GM12891 (cell line): Measurements from ENCODE around the gene MRPL20.

Experiments
- DNase-seq: peaks from one replicate; pipeline ENCODE4 v3.0.0; 2011; ENCODE audit warnings: low spot score; ENCODE audit not compliant: insufficient read length
- FAIRE-seq: peaks from 2 replicates; lab custom pipeline; 2011; peaks lifted over from hg19 to GRCh38; lab: Jason Lieb, UNC
- PAX5 ChIP-seq: IDR thresholded peaks from 2 replicates; pipeline ENCODE4 v1.6.1; 2011; ENCODE audit warnings: low read length, moderate library complexity, mild to moderate bottlenecking; ENCODE audit not compliant: insufficient read depth, severe bottlenecking
- POLR2A ChIP-seq: IDR thresholded peaks from 2 replicates; pipeline ENCODE4 v1.6.1; 2011; ENCODE audit warnings: low read depth, low read length, control low read depth
- POLR2AphosphoS5 ChIP-seq: IDR thresholded peaks from 2 replicates; pipeline ENCODE4 v1.6.1; 2011; ENCODE audit warnings: low read depth, low read length, control low read depth
- POU2F2 ChIP-seq: IDR thresholded peaks from 2 replicates; pipeline ENCODE4 v1.6.1; 2011; ENCODE audit warnings: low read depth, mild to moderate bottlenecking, control low read depth, low read length, moderate library complexity
- SPI1 ChIP-seq: IDR thresholded peaks from 2 replicates; pipeline ENCODE4 v1.6.1; 2011; ENCODE audit warnings: low read depth, low read length, control low read depth
- TAF1 ChIP-seq: IDR thresholded peaks from 2 replicates; pipeline ENCODE4 v1.6.1; 2011; ENCODE audit warnings: low read depth, low read length, control low read depth

Gene MRPL20

GRCh38 chr1:1442069-1442770 is 35.1 kb upstream of the MRPL20 start:
- TF ChIP-seq SPI1 (no peak), TAF1 (no peak), POLR2AphosphoS5 (no peak), POU2F2 (no peak), PAX5 (no peak), POLR2A (no peak)
- no peak for FAIRE-seq
- DNase-seq, result no peak

DNA sequence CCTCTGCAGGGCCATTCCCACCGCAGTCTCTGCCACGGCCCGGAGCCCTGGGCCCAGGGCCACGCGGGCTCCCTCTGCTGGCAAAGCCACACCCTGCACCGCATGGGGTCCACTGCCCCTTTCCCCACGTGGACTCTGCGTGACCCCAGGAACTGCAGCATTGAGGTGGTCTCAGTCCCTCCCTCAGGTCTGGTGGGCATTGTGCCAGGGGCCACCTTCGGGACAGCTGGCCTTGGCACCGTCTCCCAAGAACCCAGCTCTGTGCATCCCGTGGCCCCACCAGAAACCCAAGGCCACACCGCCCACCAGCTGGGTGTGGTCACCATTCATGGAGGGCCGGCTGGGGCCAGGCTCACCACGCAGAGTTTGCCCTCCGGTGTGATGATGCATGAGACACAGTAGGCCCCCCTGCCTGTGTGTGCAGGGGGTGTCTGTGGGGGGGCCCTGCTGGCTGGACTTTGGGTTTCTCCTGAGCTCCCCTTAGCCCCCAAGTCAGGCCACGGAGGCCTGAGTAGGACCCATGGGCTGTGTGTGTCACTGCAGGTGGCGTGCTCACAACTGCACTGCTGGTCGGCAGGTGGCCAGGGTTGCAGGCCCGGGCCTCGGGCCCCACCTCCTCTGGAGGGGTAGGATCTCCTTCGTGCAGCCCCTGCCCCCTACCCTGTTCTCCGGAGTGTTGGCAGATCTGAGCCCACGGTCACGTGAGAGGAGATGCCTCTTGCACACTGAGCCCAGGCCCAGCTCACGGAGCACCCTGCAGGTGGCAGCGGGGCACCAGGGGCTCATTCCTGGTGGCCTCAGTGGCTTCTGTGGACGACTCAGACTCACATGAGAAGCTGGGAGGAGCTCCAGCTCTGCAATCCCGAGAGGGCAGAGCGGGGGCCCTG is 34.2 kb upstream of the MRPL20 start:
- TF ChIP-seq TAF1 (no peak), POLR2AphosphoS5 (no peak), PAX5 (no peak), POLR2A (no peak), SPI1 (no peak), POU2F2 (no peak)
- FAIRE-seq (peak; percentile 82), DNase-seq (peak; percentile 97)

DNA sequence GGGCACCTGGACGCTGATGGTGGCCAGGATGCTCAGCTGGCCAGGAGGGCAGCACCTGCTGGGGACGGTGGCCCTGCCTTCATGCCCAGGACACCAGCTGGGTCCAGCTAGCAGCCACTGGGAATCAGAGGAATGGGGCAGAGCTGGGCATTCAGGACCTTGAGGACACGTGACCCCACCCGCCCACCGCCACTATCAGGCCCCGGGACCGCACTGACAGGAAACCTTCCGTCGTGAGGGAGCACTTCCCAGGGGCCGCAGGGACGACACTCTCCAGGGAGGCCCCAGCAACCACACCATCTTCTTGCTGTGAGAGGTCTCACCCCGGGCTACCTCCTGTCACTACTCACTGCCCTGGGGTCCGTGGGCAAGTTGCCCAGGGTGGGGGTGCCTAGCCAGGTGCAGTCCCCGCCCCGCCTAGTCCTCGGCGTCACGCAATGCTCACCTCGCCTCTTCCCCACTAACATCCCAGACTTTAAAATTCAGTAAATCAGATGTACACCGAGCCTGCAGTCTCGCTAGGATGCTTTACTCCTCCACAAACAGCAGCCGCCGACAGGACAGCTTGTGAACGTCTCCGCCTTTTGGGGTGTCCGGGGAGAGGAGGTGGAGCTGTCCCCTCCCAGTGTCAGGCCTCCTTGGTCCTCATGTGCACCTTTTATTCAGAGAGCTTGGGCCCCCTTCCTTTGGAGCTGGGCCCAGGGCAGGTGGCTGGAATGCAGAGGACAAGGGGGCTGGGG is 33.3 kb upstream of the MRPL20 start:
- no peak for DNase-seq
- TF ChIP-seq POLR2A, result no peak
- no peak for TF ChIP-seq SPI1
- no peak for TF ChIP-seq TAF1
- no peak for TF ChIP-seq POU2F2
- TF ChIP-seq PAX5, result no peak
- no peak for TF ChIP-seq POLR2AphosphoS5
- no peak for FAIRE-seq

- FAIRE-seq (no peak), DNase-seq (no peak)
- TF ChIP-seq POLR2A (no peak), SPI1 (no peak), POLR2AphosphoS5 (no peak), PAX5 (no peak), TAF1 (no peak), POU2F2 (no peak)
These were observed 32.6 kb upstream of the MRPL20 start for GRCh38 chr1:1439546-1440261.

- no peak for DNase-seq
- no peak for FAIRE-seq
- TF ChIP-seq TAF1, result no peak
- no peak for TF ChIP-seq SPI1
- TF ChIP-seq POLR2AphosphoS5, result no peak
- TF ChIP-seq POU2F2, result no peak
- TF ChIP-seq PAX5, result no peak
- TF ChIP-seq POLR2A, result no peak
These were observed 31.7 kb upstream of the MRPL20 start for GRCh38 chr1:1438531-1439381.

DNA sequence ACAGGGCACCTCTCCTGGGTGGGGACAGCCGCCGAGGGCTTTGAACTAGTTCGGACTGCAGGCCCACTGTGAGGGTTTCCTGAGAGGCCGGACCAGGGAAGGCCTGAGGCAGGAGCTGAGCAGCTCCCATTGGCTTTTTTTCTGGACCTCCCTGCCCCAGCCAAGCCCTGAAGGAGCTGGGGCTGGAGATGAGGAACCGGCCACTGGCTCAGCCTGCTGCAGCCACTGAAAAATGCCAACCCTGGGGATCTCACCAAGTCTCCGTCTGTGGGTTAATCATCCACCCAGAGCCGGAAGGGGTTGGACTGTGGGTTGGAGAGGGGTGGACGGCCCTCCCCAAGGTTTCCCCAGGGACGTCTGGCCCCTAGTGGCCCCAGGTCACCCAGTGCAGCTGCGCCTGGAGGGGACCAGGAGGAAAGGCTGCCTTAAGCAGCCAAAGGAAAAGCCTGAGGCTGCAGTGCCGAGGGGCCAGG is 30.8 kb upstream of the MRPL20 start:
- FAIRE-seq (no peak), DNase-seq (no peak)
- TF ChIP-seq PAX5, result no peak
- no peak for TF ChIP-seq POU2F2
- TF ChIP-seq POLR2AphosphoS5, result no peak
- TF ChIP-seq POLR2A, result no peak
- TF ChIP-seq SPI1, result no peak
- no peak for TF ChIP-seq TAF1

DNA sequence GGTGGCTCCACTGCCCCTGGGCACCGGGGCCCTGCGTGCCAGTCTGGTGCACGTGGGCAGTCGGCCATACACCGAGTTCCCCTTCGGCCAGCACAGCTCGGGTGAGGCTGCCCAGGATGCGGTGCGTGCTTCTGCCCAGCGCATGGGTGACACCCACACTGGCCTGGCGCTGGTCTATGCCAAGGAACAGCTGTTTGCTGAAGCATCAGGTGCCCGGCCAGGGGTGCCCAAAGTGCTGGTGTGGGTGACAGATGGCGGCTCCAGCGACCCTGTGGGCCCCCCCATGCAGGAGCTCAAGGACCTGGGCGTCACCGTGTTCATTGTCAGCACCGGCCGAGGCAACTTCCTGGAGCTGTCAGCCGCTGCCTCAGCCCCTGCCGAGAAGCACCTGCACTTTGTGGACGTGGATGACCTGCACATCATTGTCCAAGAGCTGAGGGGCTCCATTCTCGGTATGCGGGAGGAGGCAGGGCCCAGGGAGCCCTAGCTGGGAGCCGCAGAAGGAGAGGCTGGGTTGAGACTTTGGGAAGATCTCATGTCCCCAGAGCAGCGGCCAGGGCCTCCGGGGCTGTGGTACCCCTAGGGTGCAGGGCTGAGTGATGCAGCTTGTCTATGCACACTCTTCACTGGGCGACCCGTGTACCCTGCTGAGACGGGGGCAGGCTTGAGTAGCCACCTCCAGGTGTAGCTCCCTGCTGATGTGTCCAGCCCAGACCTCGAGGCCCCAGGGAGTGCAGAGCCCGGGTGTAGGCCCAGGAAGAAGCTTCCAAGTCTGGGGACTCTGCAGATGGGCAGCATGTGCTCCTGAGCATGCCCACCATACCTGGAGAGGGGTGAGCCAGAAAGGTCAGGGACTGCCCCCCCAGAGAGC is 30.2 kb upstream of the MRPL20 start:
- TF ChIP-seq POU2F2 (no peak), TAF1 (no peak), SPI1 (no peak), PAX5 (no peak), POLR2AphosphoS5 (no peak), POLR2A (no peak)
- DNase-seq (no peak), FAIRE-seq (no peak)

- DNase-seq, result no peak
- no peak for FAIRE-seq
- TF ChIP-seq TAF1 (no peak), PAX5 (no peak), POLR2AphosphoS5 (no peak), POU2F2 (no peak), POLR2A (no peak), SPI1 (no peak)
These were observed 29.5 kb upstream of the MRPL20 start for GRCh38 chr1:1436630-1437032.
